H1 (cell line): ENCODE data around the gene FRY. TPM values are rescaled to one million over a fixed set of nuclear protein-coding genes. Genes with fewer than 3 reads are reported as not detected.

Experiments used
- CTCF ChIA-PET: fragments of 300-600 bp; sonication (Branson Sonifier 250); formaldehyde crosslinking; loops from one replicate; lab custom pipeline; 2021; ENCODE audit not compliant: partially characterized antibody; lab: Charles Lee
- POLR2A ChIA-PET: fragments of 300-600 bp; sonication (Branson Sonifier 250); formaldehyde crosslinking; loops from one replicate; lab custom pipeline; 2021; ENCODE audit warnings: inconsistent platforms; ENCODE audit not compliant: partially characterized antibody; lab: Charles Lee
- DNase-seq, 2 experiments: peaks; one replicate each; pipeline versions ENCODE4 v3.0.0 to v3.0.0-alpha.2; 2010 to 2022; ENCODE audit warnings: low spot score in 2 of 2, low read depth in 1 of 2, mixed read lengths in 1 of 2
- FAIRE-seq: peaks from 2 replicates; lab custom pipeline; 2011; peaks lifted over from hg19 to GRCh38; lab: Jason Lieb, UNC
- H2AFZ ChIP-seq: 2 replicates; pipeline ENCODE4 v1.8.1; 2012; ENCODE audit warnings: low read length, inconsistent platforms
- H2AK5ac ChIP-seq: 2 replicates; pipeline ENCODE4 v1.6.1; 2013; ENCODE audit warnings: low read depth, low read length
- H2BK120ac ChIP-seq: replicated peaks from 2 replicates; pipeline ENCODE3; 2013; ENCODE audit warnings: low read depth, low read length, inconsistent platforms
- H2BK12ac ChIP-seq: 2 replicates; pipeline ENCODE4 v1.6.1; 2013; ENCODE audit warnings: low read depth, low read length
- H2BK15ac ChIP-seq: 2 replicates; pipeline ENCODE4 v1.6.1; 2013; ENCODE audit warnings: low read length
- H2BK20ac ChIP-seq: 2 replicates; pipeline ENCODE4 v1.6.1; 2013; ENCODE audit warnings: low read length
- H2BK5ac ChIP-seq: 2 replicates; pipeline ENCODE4 v1.6.1; 2013; ENCODE audit warnings: low read depth, low read length
- H3K14ac ChIP-seq: 2 replicates; pipeline ENCODE4 v1.6.1; 2013; ENCODE audit warnings: inconsistent platforms; ENCODE audit not compliant: insufficient read length
- H3K18ac ChIP-seq: 2 replicates; pipeline ENCODE4 v1.6.1; 2013; ENCODE audit warnings: low read length; ENCODE audit errors: extremely low read depth
- H3K23ac ChIP-seq: 2 replicates; pipeline ENCODE4 v1.6.1; 2013; ENCODE audit warnings: inconsistent platforms; ENCODE audit not compliant: insufficient read length
- H3K23me2 ChIP-seq: 2 replicates; pipeline ENCODE4 v1.6.1; 2013; ENCODE audit warnings: low read depth, low read length
- H3K27ac ChIP-seq: 2 replicates; pipeline ENCODE4 v1.6.1; 2011; ENCODE audit warnings: low read depth, low read length, inconsistent platforms
- H3K27me3 ChIP-seq, 4 experiments: replicated peaks in 1 of 4; 1 replicate in 1 of 4; 2 replicates in 3 of 4; pipeline versions ENCODE4 v1.6.1 to v1.8.1; 2011 to 2013; ENCODE audit warnings: low read length in 3 of 4, mild to moderate bottlenecking in 3 of 4, inconsistent platforms in 2 of 4, mixed read lengths in 2 of 4, moderate library complexity in 1 of 4; ENCODE audit not compliant: control insufficient read depth in 3 of 4, insufficient read depth in 3 of 4; ENCODE audit errors: extremely low read depth in 1 of 4
- H3K36me3 ChIP-seq, 4 experiments: 2 replicates each; pipeline versions ENCODE4 v1.6.1 to v1.8.1; 2011 to 2013; ENCODE audit warnings: mild to moderate bottlenecking in 4 of 4, low read length in 3 of 4, moderate library complexity in 2 of 4, control low read depth in 1 of 4, inconsistent platforms in 1 of 4; ENCODE audit not compliant: insufficient read depth in 4 of 4, control insufficient read depth in 2 of 4
- H3K4ac ChIP-seq: replicated peaks from 2 replicates; pipeline ENCODE3; 2013; ENCODE audit warnings: low read length, low read depth, mixed read lengths, inconsistent platforms; ENCODE audit not compliant: insufficient read length
- H3K4me1 ChIP-seq, 4 experiments: replicated peaks in 1 of 4; 1 replicate in 1 of 4; 2 replicates in 3 of 4; pipeline versions ENCODE4 v1.6.1 to v1.8.1; 2011 to 2013; ENCODE audit warnings: low read length in 3 of 4, inconsistent platforms in 2 of 4, mixed read lengths in 1 of 4; ENCODE audit not compliant: insufficient read depth in 4 of 4, control insufficient read depth in 3 of 4
- H3K4me2 ChIP-seq, 2 experiments: 2 replicates each; pipeline versions ENCODE4 v1.6.1 to v1.8.1; 2011 to 2013; ENCODE audit warnings: low read depth in 2 of 2, low read length in 2 of 2, control low read depth in 1 of 2, inconsistent platforms in 1 of 2, mild to moderate bottlenecking in 1 of 2; ENCODE audit not compliant: insufficient read depth in 1 of 2
- H3K4me3 ChIP-seq, 4 experiments: fragments of 200-600, 300-600 bp in 1 of 4; sonication (generic), shearing (Covaris generic), sonication (Bioruptor Twin) in 1 of 4; 2 replicates each; pipeline versions ENCODE4 v1.5.1 to v1.8.1; 2011 to 2016; ENCODE audit warnings: low read length in 4 of 4, low read depth in 3 of 4, control low read depth in 2 of 4, inconsistent platforms in 2 of 4, mild to moderate bottlenecking in 2 of 4, mixed read lengths in 1 of 4, moderate library complexity in 1 of 4; ENCODE audit not compliant: insufficient read depth in 2 of 4; ENCODE audit errors: extremely low read depth in 1 of 4
- H3K56ac ChIP-seq: replicated peaks from 2 replicates; pipeline ENCODE3; 2013; ENCODE audit warnings: low read depth, mild to moderate bottlenecking, mixed read lengths, low read length, inconsistent platforms; ENCODE audit not compliant: insufficient read length
- H3K79me1 ChIP-seq: 2 replicates; pipeline ENCODE4 v1.6.1; 2013; ENCODE audit warnings: low read depth, low read length, control low read depth
- H3K79me2 ChIP-seq, 2 experiments: 2 replicates each; pipeline versions ENCODE4 v1.6.1 to v1.8.1; 2012 to 2013; ENCODE audit warnings: low read length in 2 of 2, mild to moderate bottlenecking in 2 of 2, inconsistent platforms in 1 of 2; ENCODE audit not compliant: insufficient read depth in 2 of 2, control insufficient read depth in 1 of 2
- H3K9ac ChIP-seq, 4 experiments: replicated peaks in 1 of 4; 1 replicate in 1 of 4; 2 replicates in 3 of 4; pipeline versions ENCODE4 v1.6.1 to v1.8.1; 2011 to 2013; ENCODE audit warnings: low read depth in 3 of 4, low read length in 3 of 4, control low read depth in 2 of 4, mild to moderate bottlenecking in 2 of 4, moderate library complexity in 2 of 4, inconsistent platforms in 1 of 4; ENCODE audit errors: extremely low read depth in 1 of 4
- H3K9me3 ChIP-seq, 2 experiments: 2 replicates each; pipeline versions ENCODE4 v1.6.1 to v1.8.1; 2012 to 2013; ENCODE audit warnings: mild to moderate bottlenecking in 2 of 2, moderate library complexity in 2 of 2, control low read depth in 1 of 2, inconsistent platforms in 1 of 2, low read depth in 1 of 2, low read length in 1 of 2, mixed read lengths in 1 of 2; ENCODE audit not compliant: insufficient read depth in 2 of 2
- H4K20me1 ChIP-seq, 2 experiments: replicated peaks in 1 of 2; 2 replicates each; pipeline versions ENCODE3 to v1.8.1; 2011 to 2013; ENCODE audit warnings: inconsistent platforms in 2 of 2, low read length in 2 of 2, mild to moderate bottlenecking in 1 of 2; ENCODE audit not compliant: insufficient read depth in 2 of 2, control insufficient read depth in 1 of 2
- H4K5ac ChIP-seq: 2 replicates; pipeline ENCODE4 v1.6.1; 2013; ENCODE audit warnings: low read length, low read depth, mixed read lengths, inconsistent platforms; ENCODE audit not compliant: insufficient read length
- H4K8ac ChIP-seq: 2 replicates; pipeline ENCODE4 v1.8.0; 2013; ENCODE audit warnings: mild to moderate bottlenecking, moderate library complexity, low read length, inconsistent platforms; ENCODE audit not compliant: insufficient read depth; ENCODE audit errors: extremely low read depth
- H4K91ac ChIP-seq: replicated peaks from 2 replicates; pipeline ENCODE3; 2013; ENCODE audit warnings: low read length, mixed read lengths, inconsistent platforms; ENCODE audit not compliant: insufficient read length
- CBX5 ChIP-seq: fragments of 300-800, 300-1000 bp; sonication (generic); IDR thresholded peaks from 2 replicates; pipeline ENCODE4 v1.7.1; 2016; ENCODE audit warnings: antibody characterized with exemption, low read length, low read depth
- CBX8 ChIP-seq: fragments of 300-800, 300-1000 bp; sonication (generic); IDR thresholded peaks from 2 replicates; pipeline ENCODE4 v1.7.1; 2016; ENCODE audit warnings: low read depth, low read length, borderline replicate concordance
- CREB1 ChIP-seq: IDR thresholded peaks from 2 replicates; pipeline ENCODE4 v1.6.1; 2012; ENCODE audit warnings: inconsistent platforms
- CTCF ChIP-seq, 3 experiments: IDR thresholded peaks; 1 replicate in 2 of 3; 2 replicates in 1 of 3; pipeline versions ENCODE4 v1.5.1 to v1.6.1; 2011; ENCODE audit warnings: low read length in 3 of 3, mild to moderate bottlenecking in 3 of 3, inconsistent platforms in 2 of 3, low read depth in 1 of 3, moderate library complexity in 1 of 3; ENCODE audit not compliant: insufficient read depth in 1 of 3; ENCODE audit errors: control extremely low read depth in 1 of 3
- EZH2 ChIP-seq: fragments of 200-600 bp; sonication (generic); IDR thresholded peaks from 2 replicates; pipeline ENCODE4 v1.7.1; 2012; ENCODE audit warnings: low read depth, mild to moderate bottlenecking, moderate library complexity, low read length, inconsistent platforms; ENCODE audit not compliant: severe bottlenecking
- FOSL1 ChIP-seq: IDR thresholded peaks from 2 replicates; pipeline ENCODE4 v1.6.1; 2011; ENCODE audit warnings: mild to moderate bottlenecking, low read depth, low read length, moderate library complexity; ENCODE audit not compliant: insufficient read depth
- SIN3A ChIP-seq, 2 experiments: IDR thresholded peaks in 1 of 2; conservative IDR thresholded peaks in 1 of 2; 2 replicates each; pipeline ENCODE4 v1.6.1; 2011 to 2012; ENCODE audit warnings: low read length in 2 of 2, improper control_type of control experiment in 1 of 2, low read depth in 1 of 2, mild to moderate bottlenecking in 1 of 2
- SIRT6 ChIP-seq: IDR thresholded peaks from one replicate; pipeline ENCODE4 v1.7.1; 2012; ENCODE audit warnings: low read length, inconsistent platforms
- TAF7 ChIP-seq: optimal IDR thresholded peaks from 2 replicates; pipeline ENCODE3; 2011; ENCODE audit warnings: low read depth, mild to moderate bottlenecking, inconsistent platforms, low read length, moderate library complexity, borderline replicate concordance
- TBP ChIP-seq: IDR thresholded peaks from 2 replicates; pipeline ENCODE4 v1.6.1; 2011; ENCODE audit warnings: low read depth, low read length, improper control_type of control experiment
- WGBS, 2 experiments: shearing (Covaris generic) in 1 of 2; methylation state at CpG; one replicate each; pipeline versions ENCODE4 v1.1.6 to v1.1.7; 2013 to 2015; ENCODE audit warnings: low lambda C conversion rate in 2 of 2, mixed read lengths in 2 of 2, inconsistent platforms in 1 of 2, low coverage in 1 of 2, missing lambda C conversion rate in 1 of 2; ENCODE audit not compliant: insufficient replicate concordance in 2 of 2, insufficient coverage in 1 of 2, insufficient read length in 1 of 2; ENCODE audit errors: extremely low coverage in 1 of 2, missing lambda C conversion rate in 1 of 2; 5-methylcytosine and 5-hydroxymethylcytosine counted together
- polyA plus RNA-seq, 7 experiments: library from polyadenylated mRNA; depleted of rRNA in 3 of 7; stranded (reverse) in 5 of 7; unstranded in 2 of 7; fragments of >200 nt in 5 of 7; fragments of 200-250 nt in 2 of 7; gene quantifications; 1 replicate in 5 of 7; 2 replicates in 1 of 7; 4 replicates in 1 of 7; pipeline versions ENCODE4 v1.2.1 to v1.2.3, GENCODE V29; 2011 to 2013; ENCODE audit warnings: missing spikeins in 2 of 7, mixed read lengths in 2 of 7
- total RNA-seq: library from RNA; stranded (reverse); fragmentation: NEBNext Ultra II Directional; extraction: Animal tissue kit (Norgen Biotek cat#: 25700); gene quantifications from 2 replicates; pipeline ENCODE4 v1.2.1, GENCODE V29; 2021

The FRY gene
- total and polyA plus RNA-seq, 2 of the 8 experiments (the other 6 are each of a cell fraction or from before 2014, with no cell fraction given), result 4.3 to 9.2 TPM

- Histone ChIP-seq H3K18ac (no peak overlapping the region), H3K4me3 (no peak overlapping the region), H2BK12ac (no peak overlapping the region), H2AK5ac (no peak overlapping the region), H3K23ac (no peak overlapping the region), H3K4me1 (no peaks in the 10 kb centered on the region; a peak in 1 of 7 replicates), H3K9me3 (no peaks in the 10 kb centered on the region), H3K4ac (no peak overlapping the region), H4K20me1 (no peaks in the 10 kb centered on the region), H4K5ac (no peak overlapping the region), H3K23me2 (no peaks in the 10 kb centered on the region), H3K27me3 (no peaks in the 10 kb centered on the region), H4K8ac (no peak overlapping the region), H3K27ac (no peak overlapping the region), H2BK120ac (no peak overlapping the region), H2AFZ (no peak overlapping the region), H3K79me1 (no peaks in the 10 kb centered on the region), H2BK5ac (no peak overlapping the region), H2BK20ac (no peak overlapping the region), H3K56ac (no peak overlapping the region), H3K9ac (no peak overlapping the region), H3K36me3 (peaks cover 0 to 3% (median 0%) of the 10 kb centered on the region in 4 experiments; a peak in 1 of 8 replicates), H3K4me2 (no peak overlapping the region), H4K91ac (no peak overlapping the region), H3K79me2 (no peaks in the 10 kb centered on the region), H2BK15ac (no peak overlapping the region), H3K14ac (no peak overlapping the region)
- no peak for TF ChIP-seq CREB1
- TF ChIP-seq TBP, result no peak
- no peak for TF ChIP-seq EZH2
- no peak for TF ChIP-seq CBX5
- no peak for TF ChIP-seq CTCF (IDR thresholded peaks at IDR 0.05; ENCODE audit: control extremely low read depth in 1 of 3, insufficient read depth in 1 of 3, low read depth in 1 of 3, low read length in 3 of 3)
- no peak for TF ChIP-seq TAF7
- TF ChIP-seq CBX8, result no peak
- TF ChIP-seq FOSL1, result no peak
- TF ChIP-seq SIN3A (conservative IDR thresholded peaks at IDR 0.05 in 1 of 2, IDR thresholded peaks at IDR 0.05 in 1 of 2; ENCODE audit: low read depth in 1 of 2, low read length in 2 of 2), result no peak
- no peak for TF ChIP-seq SIRT6
- FAIRE-seq (no peak), DNase-seq (no peak)
- CTCF ChIA-PET, result interaction anchor here (0.6 to 1.6 kb wide), 3 partner anchors 9 to 20 kb away, joined by 4 to 7 read pairs (median 4); no protein-coding TSS in a partner anchor
- 89% methylated on average over 3 of the region's 3 CpGs; no CpG with 5 or more reads in 1 of the 2 experiments for WGBS, 2 experiments
- POLR2A ChIA-PET, result no interaction called here
Measured at GRCh38 chr13:32248801-32249200, 217.2 kb downstream of the FRY start.
